ENCODE data around the gene RPL10A.

Gene RPL10A

DNA sequence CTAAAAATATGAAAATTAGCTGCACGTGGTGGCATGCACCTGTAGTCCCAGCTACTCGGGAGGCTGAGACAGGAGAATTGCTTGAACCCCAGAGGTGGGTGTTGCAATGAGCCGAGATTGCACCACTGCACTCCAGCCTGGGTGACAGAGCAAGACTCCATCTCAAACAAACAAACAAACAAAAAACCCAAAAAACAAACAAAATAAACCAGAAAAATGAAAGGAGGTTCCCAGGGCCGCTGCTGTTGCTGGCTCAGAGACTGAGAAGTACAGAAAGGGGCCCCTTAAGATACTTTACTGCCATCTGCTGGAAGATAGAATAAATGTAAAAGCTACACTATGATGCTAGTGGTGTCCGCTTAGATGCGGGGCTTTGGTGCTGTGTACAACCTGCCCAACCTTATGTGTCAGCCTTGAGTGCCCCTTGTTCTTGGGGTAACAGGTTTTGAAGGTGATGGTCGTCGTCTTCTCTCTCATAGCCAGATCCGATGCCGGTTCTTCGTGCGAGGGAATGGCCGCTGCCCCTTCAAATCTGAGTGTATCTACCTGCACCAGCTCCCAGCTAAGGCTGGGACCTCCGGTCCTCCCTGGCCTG is 18.8 kb upstream of the RPL10A start:
- DNase-seq: peak; percentile 84

DNA sequence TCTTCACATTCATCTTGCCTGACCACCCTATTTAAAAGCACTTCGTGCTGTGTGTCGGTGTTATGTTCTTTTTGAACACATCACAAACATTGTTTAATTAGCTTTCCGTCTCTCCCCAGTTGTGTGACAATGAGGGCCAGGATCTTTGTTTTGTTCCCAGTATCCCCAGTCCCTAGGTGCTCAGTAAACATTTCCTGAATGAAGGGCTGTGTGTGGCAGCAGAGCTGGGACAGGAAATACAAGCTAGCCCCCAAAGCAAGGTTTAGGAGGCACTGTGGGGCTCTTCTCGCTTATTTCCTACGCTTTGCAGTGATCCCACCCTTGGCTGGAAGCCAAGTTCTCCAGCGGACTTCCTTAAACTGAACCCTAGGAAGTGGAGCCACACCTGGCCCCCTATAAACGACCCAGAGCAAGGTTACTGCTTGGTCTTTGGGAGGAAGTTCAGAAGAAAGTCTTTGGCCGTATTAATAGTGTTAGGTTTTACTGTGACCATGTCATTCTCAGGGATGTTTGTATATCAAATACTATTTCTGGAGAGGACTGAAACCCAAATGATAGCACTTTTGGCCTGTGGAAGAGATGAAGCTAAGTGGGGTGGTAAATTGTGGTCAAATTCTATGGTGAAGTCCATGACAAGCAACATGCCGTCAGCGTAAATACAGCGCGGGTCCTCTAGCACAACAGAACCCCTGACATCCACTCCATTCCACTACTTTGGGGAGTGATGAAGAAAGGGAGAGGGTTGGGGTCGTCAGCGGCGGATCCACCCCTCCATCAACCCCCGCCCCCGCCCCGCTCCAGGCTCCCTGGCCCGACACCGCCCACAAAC is 16.6 kb upstream of the RPL10A start:
- DNase-seq: no peak

DNA sequence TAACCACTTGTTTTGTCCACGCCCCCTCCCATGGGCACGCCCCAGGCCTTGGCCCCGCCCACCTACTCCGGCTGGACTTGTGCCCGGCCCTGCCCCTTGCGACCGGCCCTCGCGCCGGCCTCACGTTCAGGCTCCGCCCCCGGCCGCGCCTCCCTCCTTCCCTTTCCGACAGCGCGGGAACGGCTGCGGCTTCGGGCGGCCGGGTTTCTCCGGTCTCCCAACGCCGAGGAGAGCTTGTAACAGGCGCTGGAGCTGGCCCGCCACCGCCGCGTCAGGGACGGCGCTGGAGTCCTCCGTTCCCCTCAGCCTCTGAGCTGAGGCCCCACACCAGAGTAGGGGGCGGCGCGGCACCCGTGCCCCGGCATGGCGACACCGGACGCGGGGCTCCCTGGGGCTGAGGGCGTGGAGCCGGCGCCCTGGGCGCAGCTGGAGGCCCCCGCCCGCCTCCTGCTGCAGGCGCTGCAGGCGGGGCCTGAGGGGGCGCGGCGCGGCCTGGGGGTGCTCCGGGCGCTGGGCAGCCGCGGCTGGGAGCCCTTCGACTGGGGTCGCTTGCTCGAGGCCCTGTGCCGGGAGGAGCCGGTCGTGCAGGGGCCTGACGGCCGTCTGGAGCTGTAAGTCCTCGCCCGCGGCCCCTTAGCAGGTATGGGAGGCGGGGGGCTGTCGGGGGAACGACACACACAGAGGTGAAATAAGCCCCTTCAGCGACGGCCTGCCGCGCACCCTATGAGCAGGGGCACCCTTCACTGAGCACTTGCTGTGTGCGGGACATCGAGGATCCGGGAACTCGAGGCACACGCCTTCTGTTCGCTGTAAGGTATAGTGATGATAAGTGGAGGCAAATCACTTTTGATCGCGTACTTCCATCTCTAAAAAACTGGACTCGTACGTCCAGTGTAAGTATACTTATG is 15.8 kb upstream of the RPL10A start, which contains the start of gene FANCE:
Gene FANCE, plus strand, starts transcription at position 156 of the 908 bp plus-strand sequence. Its CDS starts 208 bp downstream, at position 364.
- peak; percentile 95 for DNase-seq

DNA sequence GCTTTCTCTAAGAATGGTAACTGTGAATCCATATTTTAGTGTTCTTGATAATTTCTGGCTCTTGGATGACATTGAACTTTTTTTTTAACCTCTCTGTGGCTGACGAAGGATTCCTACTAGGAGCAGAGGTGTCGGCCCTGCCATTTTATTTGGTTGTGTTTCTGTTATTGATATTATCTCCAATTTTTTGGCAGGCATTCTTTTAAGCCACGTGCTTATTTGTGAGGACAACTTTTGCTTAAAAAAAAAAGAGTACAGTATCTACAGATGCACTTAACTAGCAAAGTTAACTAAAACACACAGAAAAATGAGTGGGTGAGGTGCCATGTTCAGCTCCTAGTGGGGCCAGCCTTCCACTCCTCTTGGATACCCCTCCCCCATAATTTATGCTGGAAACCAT is 15.0 kb upstream of the RPL10A start:
- DNase-seq: no peak

DNA sequence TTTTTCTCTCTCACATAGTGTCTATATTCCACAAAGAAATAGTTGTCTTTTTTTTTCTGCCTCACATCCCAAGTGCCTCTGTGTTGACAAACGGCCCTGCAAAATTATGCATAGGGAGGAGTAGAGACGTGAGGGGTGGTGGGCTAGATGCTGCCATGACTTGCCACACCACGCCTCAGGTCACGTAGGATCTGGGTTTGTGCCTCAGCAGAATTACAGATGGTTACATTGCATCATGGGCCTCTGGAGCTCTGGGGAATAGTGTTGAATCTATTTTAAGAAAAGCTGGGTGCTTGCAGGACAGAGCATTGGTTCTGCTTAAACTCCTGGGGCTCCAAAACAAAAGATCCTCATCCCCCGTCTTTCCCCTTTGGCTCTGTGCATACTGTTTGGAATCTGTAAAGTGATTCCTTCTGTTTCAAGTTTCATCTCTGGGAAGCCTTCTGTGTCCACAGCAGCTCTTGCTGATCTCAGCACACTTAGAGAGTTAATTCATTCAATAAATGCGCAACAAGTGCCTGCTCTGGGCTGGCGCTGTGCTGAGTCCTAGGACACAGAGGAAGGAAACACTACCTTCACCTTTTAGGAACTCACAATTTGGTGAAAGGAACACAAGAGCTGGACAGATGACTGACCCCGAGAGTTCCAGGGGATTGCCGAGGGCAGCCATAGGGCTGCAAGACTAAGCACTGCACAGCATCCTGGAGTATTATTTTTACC is 13.7 kb upstream of the RPL10A start:
- DNase-seq: no peak

DNA sequence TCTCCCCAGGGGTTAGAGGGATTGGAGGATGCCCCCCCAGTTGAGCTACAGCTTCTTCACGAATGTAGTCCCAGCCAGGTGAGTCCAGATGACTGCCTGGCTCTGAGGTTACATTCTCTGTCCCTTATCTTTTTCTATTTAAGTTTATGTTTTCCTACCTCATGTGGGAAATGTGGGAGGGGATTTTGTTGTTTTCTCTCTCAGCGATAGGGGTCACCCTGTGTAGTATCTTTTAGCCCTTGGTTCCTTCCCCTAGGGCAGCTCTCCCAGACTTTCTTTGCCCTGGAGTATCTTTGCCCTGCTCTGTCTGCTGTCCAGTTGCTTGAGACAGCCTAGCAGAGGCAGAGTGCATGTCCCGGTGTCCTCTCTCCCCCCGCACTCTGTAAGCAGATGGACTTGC is 10.3 kb upstream of the RPL10A start:
- DNase-seq: no peak

DNA sequence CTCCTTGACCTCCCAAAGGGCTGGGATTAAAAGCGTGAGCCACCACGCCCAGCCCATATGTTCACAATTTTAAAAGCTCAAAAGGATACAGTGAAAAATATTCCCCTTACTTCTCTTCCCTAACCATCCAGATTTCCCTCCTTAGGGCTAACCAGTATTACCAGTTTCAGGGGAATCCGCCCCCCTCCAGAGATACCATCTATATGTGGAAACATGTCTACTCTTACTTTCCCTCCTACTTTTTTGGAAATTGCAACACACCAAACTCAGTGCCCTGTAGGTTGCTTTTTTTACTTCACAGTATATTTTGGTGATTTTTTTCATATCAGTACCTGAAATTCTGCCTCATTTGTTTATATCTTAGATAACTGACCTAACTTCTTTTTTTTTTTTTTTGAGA is 6.9 kb upstream of the RPL10A start:
- no peak for DNase-seq

DNA sequence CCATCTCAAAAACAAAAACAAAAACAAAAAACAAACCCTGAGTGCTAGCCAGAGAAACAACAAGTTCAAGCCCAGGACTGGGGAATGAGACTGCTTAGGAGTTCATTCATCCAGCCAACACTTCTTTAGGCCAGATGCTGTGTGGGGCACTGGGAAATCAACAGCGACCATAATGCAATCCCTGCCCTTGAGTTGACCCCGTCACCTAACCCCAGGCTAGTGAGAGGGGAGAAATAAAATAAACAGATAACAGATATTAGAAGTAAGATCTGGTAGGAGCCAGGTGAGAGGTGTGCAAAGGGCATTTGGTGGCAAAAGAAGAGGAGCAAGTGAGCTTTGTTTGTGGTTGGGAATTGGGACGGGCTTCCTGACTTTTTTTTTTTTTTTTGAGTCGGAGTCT is 4.9 kb upstream of the RPL10A start:
- DNase-seq: no peak

DNA sequence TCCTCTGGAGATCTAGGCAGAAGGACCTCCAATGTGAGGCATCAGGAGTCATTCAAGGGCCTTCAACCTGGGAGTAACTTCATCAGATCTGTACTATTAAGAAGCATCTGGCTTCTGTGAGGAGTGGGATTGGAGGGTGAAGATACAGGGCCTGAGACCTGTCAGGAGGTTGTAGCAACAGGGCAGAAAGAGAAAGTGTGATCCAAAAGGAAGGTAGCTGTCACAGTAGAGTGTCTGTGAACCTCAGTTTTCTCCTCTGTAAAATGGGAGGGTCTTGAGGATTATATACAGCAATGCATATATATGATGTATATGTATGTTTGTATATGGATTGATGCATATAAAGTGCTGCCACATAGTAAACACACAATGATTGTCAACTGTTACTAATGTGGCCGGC is 2.6 kb upstream of the RPL10A start:
- DNase-seq: no peak

DNA sequence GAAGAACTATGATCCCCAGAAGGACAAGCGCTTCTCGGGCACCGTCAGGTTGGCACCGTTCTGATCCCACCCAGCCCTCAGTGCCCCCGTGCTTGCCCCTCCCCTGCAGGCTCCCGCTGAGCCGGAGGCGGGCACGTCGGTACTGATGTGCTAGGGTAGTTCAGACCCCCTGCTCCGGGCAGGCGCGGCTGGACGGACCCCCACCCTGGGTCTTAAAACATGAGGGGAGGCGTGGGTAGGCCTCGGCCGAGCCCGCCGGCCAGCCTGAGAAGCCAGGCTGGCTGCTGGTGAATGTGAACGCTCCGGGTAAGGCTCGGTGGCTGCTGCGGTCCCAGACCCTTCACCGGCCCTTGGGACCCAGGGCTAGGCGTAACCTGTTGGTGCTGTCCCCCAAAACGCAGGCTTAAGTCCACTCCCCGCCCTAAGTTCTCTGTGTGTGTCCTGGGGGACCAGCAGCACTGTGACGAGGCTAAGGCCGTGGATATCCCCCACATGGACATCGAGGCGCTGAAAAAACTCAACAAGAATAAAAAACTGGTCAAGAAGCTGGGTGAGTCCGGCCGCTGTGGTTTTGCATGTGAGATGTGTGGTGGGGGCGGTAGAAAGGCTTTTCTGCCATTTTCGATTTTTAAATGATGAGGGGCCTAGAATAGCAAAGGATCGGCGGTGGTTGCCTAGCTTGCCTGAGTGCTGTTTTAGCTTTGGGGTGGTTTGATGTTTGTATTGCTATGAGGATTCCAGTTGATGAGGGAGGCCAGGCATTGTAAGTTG is 964 bp downstream of the RPL10A start:
- DNase-seq: peak; percentile 28

DNA sequence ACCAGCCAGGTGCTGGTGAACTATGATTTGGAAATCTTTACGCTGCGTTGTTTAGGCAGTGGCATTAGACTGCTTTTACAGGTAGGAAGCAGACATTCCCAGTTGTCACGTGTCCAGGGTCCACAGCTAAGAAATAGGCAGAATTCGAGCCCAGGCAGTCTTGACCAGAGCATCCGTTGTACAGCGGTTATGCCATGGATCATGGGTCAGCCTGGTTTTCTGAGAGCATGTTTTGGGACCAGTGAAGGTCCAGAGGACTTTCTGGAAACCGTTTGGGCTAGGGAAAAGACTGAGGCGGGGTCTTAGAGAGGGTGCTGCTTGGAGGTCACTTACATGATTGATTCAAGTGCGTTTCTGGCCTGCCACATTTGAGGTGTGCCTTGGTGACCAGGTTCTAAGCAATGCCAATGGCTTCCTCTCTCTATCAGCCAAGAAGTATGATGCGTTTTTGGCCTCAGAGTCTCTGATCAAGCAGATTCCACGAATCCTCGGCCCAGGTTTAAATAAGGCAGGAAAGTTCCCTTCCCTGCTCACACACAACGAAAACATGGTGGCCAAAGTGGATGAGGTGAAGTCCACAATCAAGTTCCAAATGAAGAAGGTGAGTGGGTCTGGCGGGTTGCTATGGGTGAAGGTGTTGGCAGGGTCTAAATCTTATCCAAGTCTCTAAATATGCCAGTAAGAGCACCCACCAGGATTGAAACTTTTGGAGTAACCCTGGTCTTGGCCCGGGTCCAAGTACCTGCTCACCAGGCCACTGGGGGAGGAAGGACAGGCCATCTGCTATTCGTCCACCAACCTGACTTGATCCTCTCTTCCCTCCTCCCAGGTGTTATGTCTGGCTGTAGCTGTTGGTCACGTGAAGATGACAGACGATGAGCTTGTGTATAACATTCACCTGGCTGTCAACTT is 1.8 kb downstream of the RPL10A start:
- peak; percentile 41 for DNase-seq

DNA sequence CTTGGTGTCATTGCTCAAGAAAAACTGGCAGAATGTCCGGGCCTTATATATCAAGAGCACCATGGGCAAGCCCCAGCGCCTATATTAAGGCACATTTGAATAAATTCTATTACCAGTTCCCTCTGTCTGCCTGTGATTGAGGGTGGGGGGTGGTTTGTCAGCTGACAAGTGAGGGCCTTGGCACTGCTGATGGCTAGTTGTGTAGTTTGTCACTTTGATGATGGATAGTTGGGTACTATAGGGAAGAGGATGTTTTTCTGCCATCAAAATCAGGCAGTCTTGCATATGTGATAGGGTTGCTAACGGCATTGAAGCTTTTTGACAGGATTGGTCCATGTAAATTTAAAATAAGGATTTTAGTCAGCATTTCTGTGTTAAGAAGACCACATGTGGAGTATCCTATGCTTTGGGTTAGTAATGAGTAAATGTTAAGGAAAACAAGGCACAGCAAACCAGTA is 2.5 kb downstream of the RPL10A start:
- no peak for DNase-seq

DNA sequence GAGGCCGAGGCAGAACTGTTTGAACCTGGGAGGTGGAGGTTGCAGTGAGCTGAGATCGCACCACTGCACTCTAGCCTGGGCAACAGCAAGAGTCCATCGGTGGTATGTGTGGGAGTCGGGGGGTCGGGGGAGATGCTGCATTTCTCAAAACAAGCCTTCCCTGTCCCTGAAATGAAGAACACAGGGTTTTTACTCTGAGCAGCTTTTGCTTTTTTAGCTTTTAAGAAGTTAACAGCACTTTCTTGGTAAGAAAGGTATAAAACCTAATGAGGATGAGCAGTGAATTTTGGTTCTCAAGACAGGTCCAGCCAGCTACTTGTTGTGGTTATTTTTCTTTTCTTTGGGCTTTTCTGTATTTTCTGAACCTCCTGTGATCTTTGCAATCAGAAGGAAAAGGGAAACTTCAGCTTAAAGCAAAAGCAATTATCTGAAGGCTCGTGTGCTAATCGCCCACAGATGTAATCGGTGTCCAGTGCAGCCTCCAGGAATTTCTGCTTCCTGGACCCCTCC is 3.7 kb downstream of the RPL10A start:
- no peak for DNase-seq

DNA sequence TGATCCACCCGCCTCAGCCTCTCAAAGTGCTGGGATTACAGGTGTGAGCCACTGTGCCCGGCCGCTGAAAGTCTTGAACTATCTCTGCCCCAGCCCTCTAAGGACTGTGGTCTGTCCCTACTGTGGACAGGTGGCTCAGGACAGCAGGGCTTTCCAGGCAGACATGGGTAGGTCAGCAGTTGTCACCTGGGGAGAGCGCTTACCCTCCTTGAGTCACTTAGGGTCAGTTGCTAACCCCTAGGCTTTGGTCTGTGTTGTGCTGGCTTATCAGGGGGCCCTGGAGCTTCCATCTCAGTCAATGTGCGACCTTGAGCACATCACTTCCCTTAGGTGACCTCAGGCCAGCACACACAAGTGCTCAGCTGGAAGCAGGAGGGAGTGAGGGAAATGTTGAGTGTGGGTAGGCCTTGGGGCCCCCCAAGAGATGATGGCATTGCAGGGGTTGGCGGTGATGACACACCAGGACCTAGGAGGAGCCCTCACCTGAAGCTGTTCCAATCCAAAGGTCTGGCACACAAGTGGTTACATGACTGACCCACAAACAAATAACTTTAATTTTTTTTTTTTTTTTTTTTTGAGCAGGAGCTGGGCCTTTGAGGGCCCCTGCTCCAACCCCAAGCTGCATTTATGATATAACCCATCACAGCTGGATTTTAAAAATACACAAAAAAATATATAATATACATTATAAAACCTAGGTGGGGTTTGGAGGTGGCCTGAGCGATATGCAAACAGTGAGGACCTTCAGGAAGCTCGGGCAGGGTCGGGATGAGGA is 5.1 kb downstream of the RPL10A start:
- no peak for DNase-seq

DNA sequence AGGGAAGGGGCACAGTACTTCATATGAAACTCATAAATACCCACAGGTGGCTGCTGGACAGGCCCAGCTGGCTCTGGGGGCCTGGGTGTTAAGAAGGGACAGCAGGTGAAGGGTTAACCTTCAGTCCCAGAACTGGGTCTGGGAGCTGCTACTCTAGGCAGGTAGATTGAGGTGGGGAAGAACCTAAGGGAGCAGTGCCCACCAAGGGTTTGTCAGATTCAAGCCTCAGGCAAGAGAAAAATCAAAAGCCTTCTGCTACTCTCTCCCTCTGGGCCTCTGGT is 5.6 kb downstream of the RPL10A start:
- DNase-seq: no peak

DNA sequence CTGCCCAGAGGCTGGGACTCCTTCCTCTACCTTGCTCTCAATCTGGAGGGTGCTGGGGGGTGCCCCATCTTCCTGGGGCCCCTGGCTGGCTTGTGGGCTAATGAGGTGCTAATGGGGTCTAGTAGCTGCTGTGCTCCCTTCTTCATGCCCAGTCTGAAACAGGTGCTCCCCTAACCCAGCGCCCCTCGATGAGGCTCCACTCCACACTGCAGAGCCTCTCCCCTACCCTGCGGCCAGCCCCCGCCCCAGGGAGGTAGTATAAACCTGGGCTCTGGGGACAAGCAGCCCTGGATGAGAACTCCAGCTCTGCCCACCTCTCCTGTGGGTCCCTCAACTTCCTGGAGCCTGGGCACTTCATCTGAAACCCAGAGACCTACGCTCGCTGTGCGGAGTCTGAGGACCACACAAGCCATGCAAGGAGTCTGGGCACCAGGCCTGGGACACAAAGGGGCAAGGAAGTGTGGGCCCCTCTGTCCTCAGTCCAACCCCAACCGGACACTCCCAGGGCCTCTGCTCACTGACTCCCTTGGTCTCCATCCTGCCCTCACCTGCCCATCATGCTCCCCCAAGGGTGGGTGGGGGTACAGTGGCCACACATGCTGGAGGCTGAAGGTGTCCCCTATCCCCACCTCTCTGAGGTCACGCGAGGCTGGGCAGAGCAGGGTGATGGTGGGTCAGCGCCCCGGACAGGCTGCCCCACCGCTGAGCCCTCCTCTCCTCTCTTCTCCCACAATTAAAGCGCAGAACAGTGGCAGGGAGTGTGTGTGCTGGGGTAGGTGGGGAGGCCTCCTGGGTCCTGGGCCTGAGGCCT is 6.1 kb downstream of the RPL10A start:
- DNase-seq: no peak

DNA sequence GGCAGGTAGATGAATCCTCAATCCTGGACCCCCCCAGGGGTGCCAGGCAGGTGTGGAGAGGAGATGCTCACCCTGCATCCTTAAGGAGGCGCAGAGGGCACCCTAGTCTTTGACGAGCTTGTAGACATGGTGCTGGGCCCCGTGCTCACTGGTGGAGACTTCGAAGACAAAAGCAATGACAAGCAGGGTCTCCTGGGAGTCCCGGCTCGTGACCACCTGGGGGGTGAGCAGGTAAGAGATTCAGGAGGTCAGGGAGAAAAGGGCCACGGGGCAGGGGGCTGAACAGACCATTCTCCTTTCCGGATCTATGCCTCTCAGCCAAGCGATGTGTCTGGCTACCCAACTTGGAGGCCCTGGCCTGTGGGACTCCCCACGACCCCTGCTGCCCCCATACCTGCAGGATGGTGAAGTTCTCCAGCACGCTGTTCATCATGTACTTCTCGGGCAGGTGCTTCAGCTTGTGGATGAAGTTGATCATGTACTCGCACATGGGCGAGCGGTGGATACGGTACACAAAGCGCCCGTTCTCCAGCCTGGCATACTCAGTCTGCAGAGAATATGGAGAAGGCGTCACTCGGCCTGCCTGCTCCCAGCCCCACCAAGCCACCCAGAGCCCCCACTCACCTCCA is 6.9 kb downstream of the RPL10A start:
- no peak for DNase-seq

DNA sequence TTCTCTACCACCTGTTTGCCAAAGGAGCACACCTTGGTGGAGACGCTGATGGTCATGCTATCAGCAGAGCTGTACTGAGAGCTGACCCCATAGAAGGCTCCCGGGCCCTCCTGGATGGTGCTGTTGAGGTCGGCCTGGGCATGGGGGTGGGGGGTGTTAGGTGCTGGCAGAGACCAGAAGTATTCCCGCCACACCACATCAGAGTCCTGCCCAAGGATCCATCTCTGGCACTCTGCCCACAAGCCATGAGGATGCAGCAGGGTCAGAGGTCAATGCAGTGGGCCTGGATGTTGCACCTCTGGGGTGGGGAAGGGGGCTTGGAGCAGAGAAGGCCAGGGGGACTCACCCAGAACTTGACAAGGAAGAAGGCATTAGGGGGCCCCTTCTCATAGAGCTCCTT is 7.4 kb downstream of the RPL10A start:
- DNase-seq: no peak

DNA sequence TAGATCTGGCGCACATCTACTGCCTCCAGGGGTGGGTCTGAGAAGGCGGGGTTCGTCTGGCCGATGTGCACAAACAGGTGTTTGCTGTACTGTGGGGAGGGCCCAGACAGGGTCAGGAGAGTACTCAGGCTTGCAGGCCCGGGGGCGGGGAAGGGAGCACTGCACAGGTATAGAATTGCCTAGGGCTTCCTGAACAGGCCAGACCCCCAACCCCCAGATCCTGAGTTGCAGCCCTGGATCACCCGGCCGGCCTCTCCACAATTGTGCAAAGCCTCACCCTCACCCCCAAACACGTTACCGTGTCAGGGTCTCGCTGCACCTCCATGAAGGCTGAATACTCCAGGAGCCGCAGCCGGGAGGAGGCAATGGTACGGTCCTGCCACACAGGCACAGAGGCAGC is 7.8 kb downstream of the RPL10A start:
- no peak for DNase-seq

Data from CD4-positive, alpha-beta T cell treated with Interleukin-17A for 1 hour (primary cell).